UCSD-AML1 (cell line): ENCODE results near the gene SHROOM3.

Experiments
- DNase-seq: peaks from one replicate; lab custom pipeline; 2025; ENCODE audit not compliant: unreplicated experiment; lab: John Stamatoyannopoulos, UW

Gene SHROOM3

DNA sequence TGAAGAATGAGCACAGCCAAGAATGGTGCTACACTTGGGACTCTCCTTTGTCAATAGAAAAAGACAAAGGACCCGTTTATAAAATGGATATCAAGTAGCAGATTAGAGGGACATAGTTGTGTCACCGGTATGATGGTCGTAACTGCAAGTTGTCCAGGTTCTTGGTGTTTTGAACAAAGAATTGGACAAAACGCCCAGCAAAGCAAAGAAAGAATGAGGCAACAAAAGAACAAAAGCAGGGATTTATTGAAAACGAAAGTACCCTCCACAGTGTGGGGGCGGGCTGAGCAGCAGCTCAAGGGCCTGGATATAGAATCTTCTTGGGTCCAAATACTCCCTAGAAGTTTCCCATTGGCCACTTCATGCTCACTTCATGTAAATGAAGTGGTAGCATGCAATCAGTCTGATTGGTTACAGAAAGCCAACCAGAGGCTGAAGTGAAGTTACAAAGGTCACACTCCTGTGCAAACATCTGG lies 54.7 kb downstream of the SHROOM3 start:
- no peak for DNase-seq

DNA sequence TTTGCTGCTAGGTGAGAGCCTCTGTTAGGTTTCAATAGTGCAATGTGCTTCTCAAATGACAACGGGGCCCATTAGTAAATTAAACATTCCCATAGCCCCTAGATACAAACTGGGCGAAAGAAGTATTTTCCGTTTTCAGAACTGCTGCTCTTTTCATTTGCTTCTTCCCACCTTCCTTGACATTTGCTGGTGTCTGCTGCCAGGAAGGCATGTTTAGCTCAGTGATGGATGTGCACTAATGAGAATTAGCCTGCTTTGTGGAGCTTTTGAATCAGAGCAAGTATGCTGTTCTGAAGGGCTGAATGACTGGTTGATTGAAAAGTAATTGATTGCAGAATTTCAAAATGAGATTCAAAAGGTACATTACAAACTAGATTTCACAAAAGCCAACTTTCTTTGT lies 57.0 kb downstream of the SHROOM3 start:
- no peak for DNase-seq

DNA sequence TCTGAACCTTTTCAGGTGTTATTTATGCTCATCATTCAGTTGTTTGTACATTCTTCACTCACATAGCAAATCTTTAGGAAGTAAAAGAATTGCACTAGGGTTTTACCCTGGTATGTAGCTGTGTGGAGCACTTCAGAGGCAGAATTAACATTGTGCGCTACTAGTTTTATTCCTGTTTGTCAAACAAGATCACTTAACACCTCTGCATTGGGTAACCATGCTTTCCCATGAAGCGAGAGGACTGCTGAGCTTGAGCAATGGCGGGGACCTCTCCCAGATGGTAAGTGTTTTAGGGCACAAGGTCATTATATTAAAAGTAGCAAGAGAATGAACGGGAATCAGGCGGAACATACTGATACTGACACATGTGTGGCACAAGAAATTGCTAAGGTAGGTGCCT lies 59.2 kb downstream of the SHROOM3 start:
- DNase-seq, result no peak

DNA sequence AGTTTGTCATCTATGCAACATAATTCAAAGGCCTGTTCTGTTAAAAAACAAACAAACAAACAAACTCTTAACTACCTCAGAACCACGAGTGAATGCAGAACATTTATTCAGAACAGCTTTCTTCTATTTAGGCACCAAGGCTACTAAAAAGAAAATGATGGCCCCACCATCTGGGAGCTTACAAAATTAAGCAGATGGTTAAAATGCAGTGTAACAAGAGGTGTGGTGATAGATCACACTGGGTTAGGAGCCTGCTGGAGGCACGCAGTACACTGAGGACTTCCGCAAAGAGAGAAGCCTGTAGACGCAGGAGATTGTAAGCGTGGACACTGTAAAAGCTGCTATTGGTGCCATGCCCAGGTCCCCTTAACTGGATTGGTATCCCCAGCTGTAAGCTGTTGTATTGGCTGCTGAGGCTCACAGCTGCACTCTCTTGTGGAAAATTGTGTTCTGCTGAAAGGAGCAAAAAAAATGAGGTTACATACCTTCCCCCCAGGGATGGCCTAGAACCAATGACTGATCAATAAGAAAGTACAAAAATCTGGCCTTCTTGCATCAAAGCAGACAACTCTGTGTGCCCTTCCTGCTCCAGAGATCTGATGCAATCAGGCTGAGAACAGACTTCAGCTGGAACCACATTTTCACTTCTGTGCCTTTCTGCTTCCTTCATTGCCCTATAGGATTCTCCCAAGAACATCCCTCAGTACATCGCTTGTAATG lies 60.0 kb downstream of the SHROOM3 start:
- no peak for DNase-seq

DNA sequence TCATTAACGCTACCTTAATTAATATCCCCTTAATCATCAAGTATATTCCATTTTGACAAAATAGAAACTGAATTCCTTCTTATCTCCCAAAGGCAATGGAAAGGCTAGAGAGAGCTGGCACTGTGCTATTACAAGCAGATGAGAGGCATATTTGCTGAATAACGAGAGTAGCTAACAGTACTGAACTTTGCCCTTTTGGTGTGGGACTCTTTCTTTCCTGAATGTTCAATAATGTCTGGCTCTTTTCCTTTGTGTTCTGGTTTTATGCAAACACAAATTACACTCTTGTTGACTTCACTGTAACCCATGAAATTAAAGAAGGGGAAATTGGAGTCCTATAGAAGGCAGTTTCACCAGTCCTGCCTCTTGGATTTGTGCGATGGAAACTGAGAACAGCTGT lies 63.5 kb downstream of the SHROOM3 start:
- no peak for DNase-seq

DNA sequence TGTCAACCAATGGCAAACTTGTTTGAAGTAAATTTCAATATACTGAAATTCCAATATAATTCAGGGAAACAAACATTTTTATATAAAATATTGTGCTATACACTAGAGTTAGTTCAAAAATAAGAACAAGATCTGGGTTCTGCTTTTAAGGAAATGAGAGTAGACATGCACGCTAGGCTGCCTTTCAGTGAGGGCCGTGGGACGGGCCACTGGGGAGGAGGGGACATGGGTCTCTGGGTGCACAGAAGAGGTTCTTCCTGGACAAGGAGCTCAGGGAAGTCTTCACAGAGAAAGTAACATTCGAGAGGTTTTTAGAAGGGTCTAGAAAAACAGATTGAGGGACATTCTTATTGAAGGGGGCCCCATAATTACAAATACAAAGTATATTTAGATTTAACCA lies 64.4 kb downstream of the SHROOM3 start:
- DNase-seq, result no peak

DNA sequence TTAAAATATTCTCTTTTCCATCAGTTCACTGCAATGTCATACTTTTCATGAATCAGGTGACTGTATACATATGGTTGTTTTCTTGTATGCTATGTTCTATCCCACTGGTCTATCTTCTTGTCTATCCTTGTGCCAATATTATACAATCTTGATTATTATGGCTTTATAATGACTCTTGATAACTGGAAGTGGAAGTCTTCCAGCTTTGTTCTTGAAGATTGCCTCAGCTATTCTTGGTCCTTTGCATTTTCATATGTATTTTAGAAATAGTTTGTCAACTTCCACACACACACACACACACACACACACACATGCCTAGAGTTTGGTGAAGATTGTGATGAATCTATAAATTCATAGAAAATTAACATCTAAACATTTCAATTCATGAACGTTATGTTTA lies 67.9 kb downstream of the SHROOM3 start:
- no peak for DNase-seq

DNA sequence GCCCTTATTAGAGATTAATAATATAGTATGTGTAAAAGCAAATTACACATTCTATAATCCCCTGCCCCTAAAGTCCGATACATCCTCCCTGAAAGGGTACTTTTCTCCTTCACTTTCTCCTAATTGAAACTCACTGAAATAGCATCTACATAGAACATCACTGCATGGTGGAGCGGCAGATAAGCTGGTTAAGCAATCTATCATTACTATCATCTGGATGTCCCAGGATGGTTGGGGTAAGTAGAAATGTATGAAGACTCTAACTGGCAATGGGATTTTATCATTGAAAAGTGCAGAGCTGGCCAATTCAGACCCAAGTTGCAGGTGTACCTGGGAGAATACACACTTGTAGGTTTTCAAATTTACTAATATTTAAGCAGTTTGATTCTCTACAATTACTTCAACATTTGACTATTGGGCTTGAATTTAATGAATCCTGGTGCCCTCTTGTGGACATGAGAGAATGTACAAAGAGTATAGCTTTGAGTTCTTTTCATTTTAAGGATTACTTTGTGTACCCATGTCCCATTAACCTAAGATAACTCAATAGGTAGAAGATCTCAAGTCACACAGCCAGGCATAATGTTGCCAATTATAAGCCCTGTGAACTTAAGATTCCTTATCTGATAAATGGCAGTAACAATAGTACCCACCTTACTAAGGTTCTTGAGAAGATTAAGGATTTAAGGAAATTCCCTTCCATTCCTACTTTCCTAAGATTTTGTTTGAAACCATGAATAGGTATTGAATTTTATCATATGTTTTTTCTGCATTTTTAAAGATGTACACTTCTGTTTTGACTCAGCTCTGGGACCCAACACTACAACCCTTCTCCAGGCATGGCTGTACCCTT lies 69.8 kb downstream of the SHROOM3 start:
- no peak for DNase-seq

DNA sequence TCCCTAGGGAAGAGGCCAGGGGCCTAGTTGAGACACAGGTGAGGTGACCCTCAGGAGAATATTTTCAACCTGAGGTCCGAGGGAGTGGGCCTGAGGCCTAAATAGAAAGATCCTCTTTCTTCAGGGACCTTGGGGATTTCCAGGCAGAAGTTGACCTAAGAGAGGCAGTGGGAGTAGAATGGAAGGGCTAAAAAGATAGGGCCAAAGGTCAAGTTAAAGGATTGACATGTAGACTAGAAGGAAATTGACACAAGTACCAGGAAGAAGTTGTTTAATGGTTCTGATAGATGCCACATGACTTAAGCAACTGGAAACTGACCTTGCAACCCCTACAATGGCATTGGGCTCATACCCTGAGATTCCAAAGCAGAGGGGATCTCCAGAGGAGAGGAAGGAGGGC lies 76.9 kb downstream of the SHROOM3 start:
- DNase-seq, result no peak

DNA sequence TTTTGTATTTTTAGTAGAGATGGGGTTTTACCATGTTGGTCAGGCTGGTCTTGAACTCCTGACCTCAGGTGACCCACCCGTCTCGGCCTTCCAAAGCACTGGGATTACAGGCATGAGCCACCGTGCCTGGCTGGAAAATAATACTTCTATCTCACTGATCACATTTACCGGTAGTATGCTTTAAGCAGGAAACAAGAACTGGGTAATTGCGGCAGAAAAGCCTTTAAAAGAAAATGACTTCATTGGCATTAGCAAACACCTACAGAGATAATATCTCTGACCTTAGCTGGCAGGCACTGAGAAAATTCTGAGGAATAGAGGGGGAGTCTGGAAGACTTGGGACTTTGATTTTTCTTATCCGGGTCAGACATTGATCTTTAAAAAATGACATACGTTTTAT lies 78.5 kb downstream of the SHROOM3 start:
- DNase-seq, result no peak

DNA sequence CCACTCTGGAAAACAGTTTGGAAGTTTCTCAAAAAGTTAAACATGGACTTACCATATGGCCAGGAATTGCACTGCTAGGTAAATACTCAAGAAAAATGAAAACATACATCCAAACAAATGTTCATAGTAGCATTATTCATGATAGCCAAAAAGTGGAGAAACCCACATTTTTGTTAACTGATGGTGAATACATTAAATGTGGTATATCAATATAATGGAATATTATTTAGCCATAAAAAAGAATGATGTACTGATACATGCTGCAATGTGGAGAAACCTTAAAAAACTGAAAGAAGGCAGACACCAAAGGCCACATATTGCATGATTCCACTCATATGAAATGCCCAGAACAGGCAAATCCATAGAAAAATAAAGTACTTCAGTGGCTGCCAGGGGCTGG lies 79.1 kb downstream of the SHROOM3 start:
- no peak for DNase-seq

DNA sequence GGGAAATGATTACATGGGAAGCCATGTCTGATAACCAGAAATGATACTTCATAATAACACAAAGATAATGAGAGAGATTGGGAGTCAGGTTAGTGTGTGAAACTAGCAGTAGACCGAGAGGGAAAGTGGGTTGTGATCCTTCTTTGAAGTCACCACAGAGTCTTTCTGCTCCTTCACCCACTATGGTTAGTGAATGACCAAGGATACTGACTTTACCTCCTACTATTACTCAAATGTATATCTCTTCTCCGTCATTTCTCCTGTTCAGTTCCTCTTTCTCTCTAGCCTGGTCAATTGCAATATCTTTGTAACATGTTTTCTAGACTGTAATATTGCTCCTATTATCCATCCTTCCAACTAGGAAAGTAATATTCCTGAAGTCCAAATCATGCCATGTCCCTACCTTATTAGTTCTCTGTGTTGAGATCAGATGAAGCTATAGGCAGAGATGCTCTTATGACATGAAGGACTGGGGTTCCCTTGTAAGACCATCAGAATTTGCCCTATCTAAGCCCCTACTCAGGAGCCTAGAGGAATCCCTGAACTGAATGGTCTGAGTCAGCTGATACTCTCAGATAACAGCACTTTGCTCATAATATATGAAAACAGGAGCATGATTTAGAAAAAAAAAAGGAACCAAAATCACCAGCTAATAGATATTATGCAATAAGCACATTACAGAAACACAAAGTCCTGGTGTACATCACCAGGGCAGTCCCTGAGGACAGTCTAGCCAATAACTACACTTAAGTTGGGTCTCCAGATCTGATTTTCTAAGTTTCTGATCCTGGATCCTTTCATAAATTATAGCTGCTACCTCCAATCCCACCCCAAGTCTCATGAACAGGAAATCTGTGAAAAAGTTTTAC lies 81.2 kb downstream of the SHROOM3 start:
- DNase-seq, result no peak

DNA sequence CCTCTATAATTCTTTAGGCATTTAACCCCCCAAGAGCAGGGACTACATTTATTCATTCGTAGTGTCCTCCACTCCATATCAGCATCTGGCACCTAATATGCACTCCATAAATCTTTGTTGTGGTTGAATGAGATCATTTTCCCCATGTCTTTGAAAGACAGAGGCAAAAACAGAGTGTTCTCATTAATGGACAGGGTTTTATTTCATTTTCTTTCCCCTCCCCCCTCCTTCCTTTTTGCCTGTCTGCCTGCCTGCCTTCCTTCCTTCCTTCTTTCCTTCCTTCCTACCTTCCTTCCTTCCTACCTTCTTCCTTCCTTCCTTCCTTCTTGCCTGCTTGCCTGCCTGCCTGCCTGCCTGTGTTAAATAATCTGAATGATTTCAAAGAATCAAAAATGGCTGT lies 83.2 kb downstream of the SHROOM3 start:
- DNase-seq, result no peak

DNA sequence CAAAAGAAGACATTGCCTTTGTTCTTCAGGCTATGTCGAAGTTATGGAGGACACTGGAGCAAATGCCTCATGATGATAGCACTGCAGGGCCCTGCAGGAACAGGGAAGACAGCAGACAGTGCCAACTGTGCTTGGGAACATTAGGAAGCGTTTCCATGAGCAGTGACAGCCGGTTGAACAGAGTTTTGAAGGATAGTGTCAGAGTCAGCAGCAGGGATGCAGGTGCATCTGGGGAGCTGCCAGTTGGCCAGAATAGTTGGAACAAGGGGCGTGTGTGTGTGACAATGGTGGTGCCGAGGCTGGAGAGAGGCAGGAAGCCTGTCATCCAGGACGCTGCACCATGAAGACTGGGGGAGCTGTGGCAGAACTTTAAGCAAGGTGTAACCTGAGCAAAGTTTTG lies 88.6 kb downstream of the SHROOM3 start:
- no peak for DNase-seq

DNA sequence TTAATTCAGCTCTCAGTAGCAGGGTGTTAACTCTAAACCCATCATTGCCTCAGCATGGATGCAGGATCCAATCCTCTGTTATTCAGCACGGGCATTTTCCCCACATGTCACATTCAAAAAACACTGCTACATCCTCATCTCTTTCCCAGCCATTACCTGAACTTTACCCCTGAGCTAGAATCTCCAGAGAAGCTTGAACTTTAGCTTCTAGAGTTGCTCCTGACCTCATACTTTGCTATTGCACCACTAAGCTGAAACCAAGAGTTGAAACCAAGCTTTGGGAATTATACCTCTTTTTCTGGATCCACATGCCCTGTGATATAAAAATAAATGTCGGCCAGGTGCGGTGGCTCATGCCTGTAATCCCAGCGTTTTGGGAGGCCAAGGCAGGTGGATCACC lies 90.7 kb downstream of the SHROOM3 start:
- DNase-seq, result no peak

DNA sequence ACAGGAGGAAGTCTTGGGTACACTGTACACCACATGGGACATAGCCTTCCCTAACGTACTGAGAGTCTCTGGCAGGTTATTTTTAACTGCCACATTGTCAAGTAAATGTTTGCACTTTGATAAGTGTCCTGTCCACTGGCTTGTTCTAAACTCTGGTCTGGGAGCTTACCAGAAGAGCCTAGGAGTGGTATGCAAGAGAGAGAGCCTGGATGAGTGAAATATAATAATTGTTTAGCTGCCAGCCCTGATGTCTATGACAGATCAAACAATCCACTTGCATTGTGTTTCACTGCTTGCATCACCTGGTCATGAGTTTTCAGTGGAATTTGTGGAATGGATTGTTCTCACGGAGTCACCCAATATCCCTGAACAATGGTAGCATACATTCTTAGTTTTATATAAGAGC lies 91.6 kb downstream of the SHROOM3 start:
- no peak for DNase-seq

DNA sequence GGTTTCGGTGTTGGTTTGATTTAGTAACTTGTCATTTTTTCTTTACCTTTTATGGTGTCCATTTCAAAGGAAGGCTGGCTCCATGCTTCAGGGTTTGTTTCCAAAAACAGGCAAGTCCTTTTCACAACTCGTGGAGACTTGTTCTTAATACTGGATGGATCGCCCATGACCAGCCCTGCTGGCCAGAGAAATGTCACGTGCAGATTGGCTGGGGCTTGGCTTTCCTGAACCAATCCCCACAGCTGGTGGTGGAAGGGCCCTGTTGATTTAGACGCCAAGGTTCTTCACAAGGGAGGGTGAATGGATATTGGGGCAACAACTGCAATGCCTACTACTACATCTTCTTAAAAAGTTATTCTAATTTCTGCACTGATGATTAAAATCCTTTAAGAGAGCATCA lies 92.6 kb downstream of the SHROOM3 start:
- DNase-seq, result no peak

DNA sequence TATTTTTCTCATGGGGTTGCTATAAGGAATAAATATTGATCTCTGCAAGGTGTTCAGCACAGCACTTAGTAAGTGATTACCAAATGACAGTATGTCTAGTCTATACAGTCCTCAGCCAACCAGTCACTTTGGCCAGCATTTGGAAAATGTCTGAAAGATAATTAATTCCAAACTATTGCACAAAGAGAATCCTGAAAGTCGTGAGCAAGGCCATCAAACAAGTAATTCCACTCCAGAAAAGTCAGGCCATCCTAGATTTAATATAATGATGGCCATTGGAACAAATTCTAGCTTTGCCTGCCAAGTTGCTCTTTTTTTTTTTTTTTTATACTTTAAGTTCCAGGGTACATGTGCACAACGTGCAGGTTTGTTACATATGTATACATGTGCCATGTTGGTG lies 96.6 kb downstream of the SHROOM3 start:
- no peak for DNase-seq

DNA sequence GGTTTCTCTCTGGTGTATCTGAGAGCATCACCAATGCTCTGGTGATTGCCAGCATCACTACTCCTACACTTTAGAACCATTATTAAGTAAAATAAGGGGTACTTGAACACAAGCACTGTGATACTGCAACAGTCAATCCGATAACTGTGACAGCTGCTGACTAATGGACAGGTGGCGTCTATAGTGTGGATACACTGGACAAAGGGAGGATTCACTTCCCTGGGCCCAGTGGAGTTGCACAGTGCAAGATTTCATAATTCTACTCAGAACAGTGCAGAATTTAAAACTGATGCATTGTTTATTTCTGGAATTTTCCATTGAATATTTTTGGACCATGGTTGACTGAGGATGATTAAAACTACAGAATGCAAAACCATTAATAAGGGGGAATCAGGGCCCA lies 97.8 kb downstream of the SHROOM3 start:
- no peak for DNase-seq

DNA sequence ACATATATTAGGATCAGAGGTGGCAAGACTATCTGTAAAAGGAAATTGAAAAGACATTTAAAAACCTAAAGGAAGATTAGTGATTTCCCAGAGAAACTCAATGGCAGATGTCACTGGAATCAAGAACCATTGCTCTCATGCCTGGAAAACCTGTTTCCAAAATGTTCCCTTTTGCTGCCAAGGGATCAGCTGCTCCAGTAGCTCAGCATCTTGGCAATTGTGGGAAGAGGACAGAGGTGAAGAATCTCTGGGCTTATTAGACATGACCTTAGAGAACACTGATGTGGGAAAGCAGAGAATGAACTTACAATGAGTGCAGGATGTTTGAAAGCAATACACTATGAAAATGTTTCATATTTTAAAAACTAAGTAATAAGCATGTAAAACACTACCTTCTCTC lies 98.3 kb downstream of the SHROOM3 start:
- no peak for DNase-seq

DNA sequence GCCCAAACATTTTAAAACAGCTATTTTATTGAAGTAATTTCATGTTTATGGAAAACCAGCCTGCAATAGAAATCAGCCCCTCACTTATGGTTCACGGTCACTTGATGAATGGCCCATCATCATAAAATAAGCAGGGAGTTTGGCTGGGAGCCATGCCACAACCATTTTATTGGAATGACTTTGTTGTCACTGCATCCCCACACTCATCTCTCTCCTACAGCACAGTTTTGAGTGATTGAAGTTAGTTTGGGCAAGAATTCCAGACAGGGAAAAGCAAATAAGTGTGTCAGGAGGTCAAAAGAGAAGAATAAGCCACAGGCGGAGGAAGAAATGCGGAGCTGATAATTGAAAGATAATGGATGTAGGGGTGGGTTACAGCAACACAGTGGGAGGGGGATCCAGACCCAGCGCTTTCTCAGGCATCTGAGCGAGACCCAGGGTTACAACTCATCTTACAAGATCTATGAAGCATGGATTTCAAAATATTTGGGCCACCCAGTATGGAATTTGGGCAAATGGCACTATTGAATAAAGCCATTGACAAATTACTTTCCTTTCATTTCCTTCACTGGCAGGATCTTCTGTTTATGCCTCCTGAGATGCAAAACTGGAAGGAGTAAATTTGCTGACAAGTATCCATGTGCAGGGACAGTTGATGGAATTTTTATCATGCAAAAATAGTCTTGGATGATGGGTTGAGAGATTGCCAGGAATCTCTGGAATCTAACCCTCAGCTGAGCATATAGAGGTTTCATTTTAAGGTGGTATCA lies 100.8 kb downstream of the SHROOM3 start:
- DNase-seq, result no peak
